HEK293 (cell line): ENCODE data around the gene SLC39A7.

Source experiments
- CTCF ChIA-PET: fragments of 350-600 bp; formaldehyde crosslinking; extraction: SDS; loops from one replicate; lab custom pipeline; 2021; ENCODE audit warnings: antibody characterized with exemption; lab: Yijun Ruan, JAX
- POLR2A ChIA-PET: fragments of 300-600 bp; formaldehyde crosslinking; extraction: SDS; loops from one replicate; lab custom pipeline; 2020; ENCODE audit warnings: antibody characterized with exemption, inconsistent platforms; lab: Yijun Ruan, JAX
- H3K27ac ChIP-seq: fragments of 200-500 bp; sonication (Bioruptor generic); 2 replicates; pipeline ENCODE4 v1.5.1; 2014; ENCODE audit warnings: low read depth, low read length, control low read depth, inconsistent platforms; ENCODE audit errors: extremely low read depth
- H3K36me3 ChIP-seq, 2 experiments: fragments of 200-500 bp in 1 of 2; sonication (Bioruptor generic) in 1 of 2; 1 replicate in 1 of 2; 2 replicates in 1 of 2; pipeline ENCODE4 v1.5.1; 2014 to 2017; ENCODE audit warnings: inconsistent platforms in 2 of 2, low read length in 2 of 2; ENCODE audit not compliant: control insufficient read depth in 2 of 2, insufficient read depth in 1 of 2
- H3K4me1 ChIP-seq: fragments of 200-500 bp; sonication (Bioruptor generic); 2 replicates; pipeline ENCODE4 v1.5.1; 2014; ENCODE audit warnings: mild to moderate bottlenecking, low read length, inconsistent platforms; ENCODE audit not compliant: control insufficient read depth, insufficient read depth
- H3K4me3 ChIP-seq: 2 replicates; pipeline ENCODE4 v1.5.1; 2011; ENCODE audit warnings: low read depth, mild to moderate bottlenecking, control low read depth, low read length, moderate library complexity
- H3K9me3 ChIP-seq: fragments of 200-500 bp; sonication (Bioruptor generic); 2 replicates; pipeline ENCODE4 v1.5.1; 2014; ENCODE audit warnings: low read depth, low read length, inconsistent platforms; ENCODE audit not compliant: control insufficient read depth, insufficient read depth
- GLI4 ChIP-seq: fragments of 450-650 bp; formaldehyde crosslinking; IDR thresholded peaks from 2 replicates; pipeline ENCODE4 v1.5.1; 2016; ENCODE audit warnings: missing biosample characterization, missing genetic modification characterization
- HOXD13 ChIP-seq: sonication (generic); formaldehyde crosslinking; IDR thresholded peaks from 2 replicates; pipeline ENCODE4 v1.8.0; 2022; ENCODE audit warnings: missing genetic modification reagents, borderline replicate concordance
- MYNN ChIP-seq: fragments of 450-650 bp; formaldehyde crosslinking; IDR thresholded peaks from 2 replicates; pipeline ENCODE4 v1.5.1; 2016; ENCODE audit warnings: missing biosample characterization, missing genetic modification characterization, borderline replicate concordance
- RBAK ChIP-seq: fragments of 450-650 bp; formaldehyde crosslinking; IDR thresholded peaks from 2 replicates; pipeline ENCODE4 v1.5.1; 2016; ENCODE audit warnings: missing biosample characterization, missing genetic modification characterization
- REPIN1 ChIP-seq: fragments of 450-650 bp; formaldehyde crosslinking; IDR thresholded peaks from 2 replicates; pipeline ENCODE4 v1.5.1; 2017; ENCODE audit warnings: missing biosample characterization, missing genetic modification characterization, low read depth
- REST ChIP-seq: fragments of 450-650 bp; formaldehyde crosslinking; IDR thresholded peaks from 2 replicates; pipeline ENCODE4 v1.5.1; 2016; ENCODE audit warnings: missing biosample characterization, missing genetic modification characterization
- SP3 ChIP-seq: fragments of 450-650 bp; formaldehyde crosslinking; IDR thresholded peaks from 2 replicates; pipeline ENCODE4 v1.5.1; 2016; ENCODE audit warnings: missing biosample characterization, missing genetic modification characterization
- TSHZ1 ChIP-seq: fragments of 450-650 bp; formaldehyde crosslinking; IDR thresholded peaks from 2 replicates; pipeline ENCODE4 v1.5.1; 2016; ENCODE audit warnings: missing biosample characterization, missing genetic modification characterization, borderline replicate concordance
- ZFP69B ChIP-seq: fragments of 450-650 bp; formaldehyde crosslinking; IDR thresholded peaks from 2 replicates; pipeline ENCODE4 v1.5.1; 2016; ENCODE audit warnings: missing biosample characterization, missing genetic modification characterization
- ZNF10 ChIP-seq: fragments of 450-650 bp; formaldehyde crosslinking; IDR thresholded peaks from 2 replicates; pipeline ENCODE4 v1.5.1; 2017; ENCODE audit warnings: missing biosample characterization, missing genetic modification characterization
- ZNF138 ChIP-seq: fragments of 450-650 bp; formaldehyde crosslinking; IDR thresholded peaks from 2 replicates; pipeline ENCODE4 v1.5.1; 2016; ENCODE audit warnings: missing biosample characterization, missing genetic modification characterization, borderline replicate concordance
- ZNF169 ChIP-seq: fragments of 450-650 bp; formaldehyde crosslinking; IDR thresholded peaks from 2 replicates; pipeline ENCODE4 v1.5.1; 2016; ENCODE audit warnings: missing biosample characterization, missing genetic modification characterization
- ZNF221 ChIP-seq: fragments of 450-650 bp; formaldehyde crosslinking; IDR thresholded peaks from 2 replicates; pipeline ENCODE4 v1.5.1; 2017; ENCODE audit warnings: missing biosample characterization, missing genetic modification characterization, borderline replicate concordance
- ZNF223 ChIP-seq: fragments of 450-650 bp; formaldehyde crosslinking; IDR thresholded peaks from 2 replicates; pipeline ENCODE4 v1.5.1; 2016; ENCODE audit warnings: missing biosample characterization, missing genetic modification characterization
- ZNF48 ChIP-seq: fragments of 450-650 bp; formaldehyde crosslinking; IDR thresholded peaks from 2 replicates; pipeline ENCODE4 v1.5.1; 2016; ENCODE audit warnings: missing biosample characterization, missing genetic modification characterization
- ZNF510 ChIP-seq: fragments of 450-650 bp; formaldehyde crosslinking; IDR thresholded peaks from 2 replicates; pipeline ENCODE4 v1.5.1; 2018; ENCODE audit warnings: mild to moderate bottlenecking, missing genetic modification characterization, missing biosample characterization; ENCODE audit not compliant: insufficient replicate concordance
- ZNF654 ChIP-seq: fragments of 450-650 bp; formaldehyde crosslinking; IDR thresholded peaks from 2 replicates; pipeline ENCODE4 v1.5.1; 2016; ENCODE audit warnings: low read depth, missing biosample characterization, missing genetic modification characterization
- ZNF76 ChIP-seq: fragments of 450-650 bp; formaldehyde crosslinking; IDR thresholded peaks from 2 replicates; pipeline ENCODE4; 2016; ENCODE audit warnings: low read depth, missing biosample characterization, missing genetic modification characterization, borderline replicate concordance
- TF ChIP-seq, protein P1 (sequence below): fragments of 450-650 bp; formaldehyde crosslinking; IDR thresholded peaks from 2 replicates; pipeline ENCODE4 v1.5.1; 2017; ENCODE audit warnings: missing biosample characterization, missing genetic modification characterization
- TF ChIP-seq, protein P2 (sequence below): fragments of 450-650 bp; formaldehyde crosslinking; IDR thresholded peaks from 2 replicates; pipeline ENCODE4 v1.5.0; 2017; ENCODE audit warnings: missing biosample characterization, missing genetic modification characterization, borderline replicate concordance

SLC39A7 gene

DNA sequence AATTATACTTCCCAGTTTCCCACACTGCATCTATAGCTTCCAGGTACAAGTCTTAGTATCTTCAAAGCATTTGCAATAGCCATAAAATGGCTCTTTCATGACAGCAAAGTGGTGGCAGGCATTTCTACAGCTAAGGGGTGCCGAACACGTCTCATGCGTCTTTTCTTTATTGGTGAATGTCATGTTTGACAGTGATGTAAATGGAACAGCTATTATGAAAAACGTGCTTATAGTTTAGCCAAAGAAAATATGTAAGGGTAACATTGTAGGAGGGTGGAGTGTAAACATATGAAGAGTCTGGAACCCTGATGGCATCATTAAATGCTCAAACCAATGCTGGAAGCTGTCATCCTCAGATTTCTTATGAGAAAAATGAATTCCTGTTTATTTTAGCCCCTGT, 46.3 kb upstream of the SLC39A7 start:
- Histone ChIP-seq H3K9me3 (no peaks in the 10 kb centered on the region), H3K27ac (no peak overlapping the region), H3K36me3 (no peaks in the 10 kb centered on the region), H3K4me1 (no peaks in the 10 kb centered on the region), H3K4me3 (no peak overlapping the region)
- TF ChIP-seq ZFP69B (no peak), ZNF48 (tag by site-specific recombination) (no peak), RBAK (tag by site-specific recombination) (no peak)
- POLR2A ChIA-PET: interaction anchor here (0.9 kb wide), 1 partner anchor 95 kb away, joined by 3 read pairs; no protein-coding TSS in a partner anchor
- CTCF ChIA-PET: interaction anchor here (0.8 to 3.5 kb wide), 9 partner anchors 18 to 154 kb away, joined by 3 to 17 read pairs (median 5); no protein-coding TSS in a partner anchor

GRCh38 chr6:33156561-33156960, 44.1 kb upstream of the SLC39A7 start:
- Histone ChIP-seq H3K27ac (no peak overlapping the region), H3K4me1 (0 out of 2 replicates have a peak, but pooled peaks cover 2% of the 10 kb centered on the region), H3K4me3 (no peak overlapping the region), H3K9me3 (no peaks in the 10 kb centered on the region), H3K36me3 (no peaks in the 10 kb centered on the region)
- ChIA-PET POLR2A (no interaction called here), CTCF (interaction anchor here (0.9 to 2.1 kb wide), 4 partner anchors 8 to 92 kb away, joined by 3 to 13 read pairs (median 4); no protein-coding TSS in a partner anchor)
- no peak for TF ChIP-seq ZNF76 (tag by site-specific recombination)
- no peak for TF ChIP-seq ZNF223 (tag by site-specific recombination)
- TF ChIP-seq, protein P1, sequence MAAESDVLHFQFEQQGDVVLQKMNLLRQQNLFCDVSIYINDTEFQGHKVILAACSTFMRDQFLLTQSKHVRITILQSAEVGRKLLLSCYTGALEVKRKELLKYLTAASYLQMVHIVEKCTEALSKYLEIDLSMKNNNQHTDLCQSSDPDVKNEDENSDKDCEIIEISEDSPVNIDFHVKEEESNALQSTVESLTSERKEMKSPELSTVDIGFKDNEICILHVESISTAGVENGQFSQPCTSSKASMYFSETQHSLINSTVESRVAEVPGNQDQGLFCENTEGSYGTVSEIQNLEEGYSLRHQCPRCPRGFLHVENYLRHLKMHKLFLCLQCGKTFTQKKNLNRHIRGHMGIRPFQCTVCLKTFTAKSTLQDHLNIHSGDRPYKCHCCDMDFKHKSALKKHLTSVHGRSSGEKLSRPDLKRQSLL: no peak
- no peak for TF ChIP-seq TSHZ1
- no peak for TF ChIP-seq HOXD13 (CRISPR knock-in tag)
- TF ChIP-seq ZNF138: no peak
- TF ChIP-seq MYNN (tag by site-specific recombination): no peak
- no peak for TF ChIP-seq ZNF221 (tag by site-specific recombination)

DNA sequence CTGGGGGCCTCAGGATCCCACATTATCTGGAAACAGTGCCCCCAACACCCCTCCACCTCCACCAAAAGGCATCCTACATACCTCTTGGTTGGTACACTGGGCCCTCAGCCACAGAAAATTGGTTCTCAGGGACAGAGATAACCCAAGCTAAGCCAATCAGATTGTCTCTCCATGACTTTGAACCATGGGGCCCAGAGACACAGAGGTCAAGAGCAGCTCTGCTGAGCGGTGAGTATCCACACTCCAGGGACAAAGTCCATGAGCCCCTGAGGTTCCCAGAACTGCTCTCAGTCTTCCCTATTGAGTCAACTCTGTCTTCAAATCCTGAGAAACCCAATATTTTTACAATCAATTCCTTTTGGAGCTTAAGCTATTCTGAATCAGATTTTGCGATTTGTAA, 43.7 kb upstream of the SLC39A7 start:
- CTCF ChIA-PET: interaction anchor here (0.9 to 2.1 kb wide), 5 partner anchors 9 to 92 kb away, joined by 3 to 13 read pairs (median 4); no protein-coding TSS in a partner anchor
- POLR2A ChIA-PET: no interaction called here
- Histone ChIP-seq H3K4me1 (0 out of 2 replicates have a peak, but pooled peaks cover 2% of the 10 kb centered on the region), H3K36me3 (no peaks in the 10 kb centered on the region), H3K27ac (no peak overlapping the region), H3K4me3 (no peak overlapping the region), H3K9me3 (no peaks in the 10 kb centered on the region)
- TF ChIP-seq GLI4 (tag by site-specific recombination) (no peak), REPIN1 (tag by site-specific recombination) (no peak), ZNF169 (no peak), ZNF510 (no peak), REST (tag by site-specific recombination) (no peak), ZNF654 (tag by site-specific recombination) (no peak), SP3 (tag by site-specific recombination) (no peak), ZNF10 (tag by site-specific recombination) (no peak)
- TF ChIP-seq, protein P1: no peak
- TF ChIP-seq, protein P2, sequence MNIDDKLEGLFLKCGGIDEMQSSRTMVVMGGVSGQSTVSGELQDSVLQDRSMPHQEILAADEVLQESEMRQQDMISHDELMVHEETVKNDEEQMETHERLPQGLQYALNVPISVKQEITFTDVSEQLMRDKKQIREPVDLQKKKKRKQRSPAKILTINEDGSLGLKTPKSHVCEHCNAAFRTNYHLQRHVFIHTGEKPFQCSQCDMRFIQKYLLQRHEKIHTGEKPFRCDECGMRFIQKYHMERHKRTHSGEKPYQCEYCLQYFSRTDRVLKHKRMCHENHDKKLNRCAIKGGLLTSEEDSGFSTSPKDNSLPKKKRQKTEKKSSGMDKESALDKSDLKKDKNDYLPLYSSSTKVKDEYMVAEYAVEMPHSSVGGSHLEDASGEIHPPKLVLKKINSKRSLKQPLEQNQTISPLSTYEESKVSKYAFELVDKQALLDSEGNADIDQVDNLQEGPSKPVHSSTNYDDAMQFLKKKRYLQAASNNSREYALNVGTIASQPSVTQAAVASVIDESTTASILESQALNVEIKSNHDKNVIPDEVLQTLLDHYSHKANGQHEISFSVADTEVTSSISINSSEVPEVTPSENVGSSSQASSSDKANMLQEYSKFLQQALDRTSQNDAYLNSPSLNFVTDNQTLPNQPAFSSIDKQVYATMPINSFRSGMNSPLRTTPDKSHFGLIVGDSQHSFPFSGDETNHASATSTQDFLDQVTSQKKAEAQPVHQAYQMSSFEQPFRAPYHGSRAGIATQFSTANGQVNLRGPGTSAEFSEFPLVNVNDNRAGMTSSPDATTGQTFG (tag by site-specific recombination): no peak
